Ovary (tissue), 9 donors: ENCODE results near the gene CAPZB. TPM values are rescaled to one million over a fixed set of nuclear protein-coding genes. Genes with fewer than 3 reads are reported as not detected.

Source experiments
- DNase-seq, 5 donors: peaks; one replicate each; pipeline ENCODE4 v3.0.0-alpha.2; 2019 to 2020
- H3K27ac ChIP-seq, 2 donors: fragments of 200-600 bp; one replicate each; pipeline versions ENCODE4 v1.5.1 to v1.8.0; 2019 to 2022
- H3K27me3 ChIP-seq: fragments of 200-600 bp; one replicate; pipeline ENCODE4 v1.8.0; 2022
- H3K36me3 ChIP-seq: fragments of 200-600 bp; sonication (generic); one replicate; pipeline ENCODE4 v1.5.1; 2019
- H3K4me1 ChIP-seq: one replicate; pipeline ENCODE4 v1.8.1; 2013; ENCODE audit warnings: mild to moderate bottlenecking, moderate library complexity; ENCODE audit not compliant: insufficient read depth
- H3K4me3 ChIP-seq: fragments of 200-600 bp; sonication (generic); one replicate; pipeline ENCODE4 v1.5.1; 2017
- H3K9me3 ChIP-seq, 2 donors: fragments of 200-600 bp in 1 of 2; sonication (generic) in 1 of 2; one replicate each; pipeline versions ENCODE4 v1.5.1 to v1.8.1; 2013 to 2019; ENCODE audit warnings: mild to moderate bottlenecking in 1 of 2, moderate library complexity in 1 of 2
- EP300 ChIP-seq: sonication (generic); formaldehyde crosslinking; IDR thresholded peaks from one replicate; pipeline ENCODE4 v1.6.1; 2017; ENCODE audit warnings: antibody characterized with exemption
- POLR2A ChIP-seq: fragments of 450-650 bp; IDR thresholded peaks from one replicate; pipeline ENCODE4 v1.6.1; 2017; ENCODE audit warnings: antibody characterized with exemption, mild to moderate bottlenecking, moderate library complexity
- WGBS, 3 donors: extraction: QIAGEN DNeasy Blood & Tissue Kit in 1 of 3; methylation state at CpG; one replicate each; pipeline versions ENCODE4 v1.1.5 to v1.1.7; 2013 to 2017; 5-methylcytosine and 5-hydroxymethylcytosine counted together
- intact Hi-C, 4 donors: fragments of 100-400 bp; cut with DNase I; formaldehyde crosslinking; loops; one replicate each; pipeline versions ENCODE4 v1.11.0 to v1.15.1; 2022 to 2023
- polyA plus RNA-seq, 2 donors: library from polyadenylated mRNA; stranded (reverse); fragments of 200-250 nt in 1 of 2; fragments of 350-450 nt in 1 of 2; fragmentation: Illumina TruSeq in 1 of 2; extraction: RNeasy Lipid Tissue Mini Kit (QIAGEN cat#74804) in 1 of 2; gene quantifications; one replicate each; pipeline ENCODE4 v1.2.3, GENCODE V29; 2013 to 2014
- total RNA-seq, 7 donors: library from RNA; depleted of rRNA in 2 of 7; stranded (reverse); fragments of >200 nt in 2 of 7; fragmentation: NEBNext Ultra II Directional in 3 of 7; extraction: Animal tissue kit (Norgen Biotek cat#: 25700) in 3 of 7; gene quantifications; one replicate each; pipeline versions ENCODE4 v1.1.0 to v1.2.4, GENCODE V29; 2016 to 2023
- TF ChIP-seq, protein P1 (sequence below), 3 donors: fragments of 450-650 bp in 2 of 3; fragments of 200-600 bp in 1 of 3; IDR thresholded peaks; one replicate each; pipeline versions ENCODE4 v1.5.1 to v1.8.0; 2016 to 2022; ENCODE audit warnings: antibody characterized with exemption in 3 of 3, mild to moderate bottlenecking in 1 of 3
- donor health status: DM: no; HTN: no; CAD: no; lungs with moderate emphysema.
- donor health status: DM: no; HTN: no; CAD: no.
- donor health status: Bipolar disorder and iron deficiency.
- donor health status: DM: yes; HTN: yes; CAD: no.
- donor health status: DM: no; HTN: no; CAD: no.
- donor health status: DM: yes; HTN: yes; CAD: no.

The CAPZB gene
- total and polyA plus RNA-seq, 9 donors = 85.0 to 391 (median 258) TPM

DNA sequence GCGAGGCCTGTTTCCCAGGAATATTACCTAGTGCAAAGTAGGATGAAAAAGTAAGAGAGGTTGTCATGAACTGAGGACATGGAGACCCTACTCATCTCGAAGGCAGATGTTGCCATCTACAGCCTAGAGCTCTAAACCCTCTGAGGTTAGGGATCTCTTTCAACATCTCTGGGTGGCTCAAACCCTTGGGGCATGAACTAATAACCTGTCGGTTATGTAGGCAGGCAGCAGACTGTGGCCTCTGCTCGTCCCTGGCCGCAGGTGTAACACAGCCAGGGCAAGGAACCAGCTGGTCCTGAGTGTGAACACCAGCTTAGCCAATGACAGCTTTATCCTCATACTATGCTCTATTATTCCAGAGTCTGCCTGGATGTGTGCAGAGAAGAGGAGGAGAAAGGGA, 13.2 kb downstream of the CAPZB start:
- 73 to 82% (median 79%) methylated on average over 5 of the region's 5 CpGs for WGBS, 3 donors
- intact Hi-C loops = no loop called here
- H3K27ac ChIP-seq = peak overlapping the region in 1 of 2 donors; percentile 12

DNA sequence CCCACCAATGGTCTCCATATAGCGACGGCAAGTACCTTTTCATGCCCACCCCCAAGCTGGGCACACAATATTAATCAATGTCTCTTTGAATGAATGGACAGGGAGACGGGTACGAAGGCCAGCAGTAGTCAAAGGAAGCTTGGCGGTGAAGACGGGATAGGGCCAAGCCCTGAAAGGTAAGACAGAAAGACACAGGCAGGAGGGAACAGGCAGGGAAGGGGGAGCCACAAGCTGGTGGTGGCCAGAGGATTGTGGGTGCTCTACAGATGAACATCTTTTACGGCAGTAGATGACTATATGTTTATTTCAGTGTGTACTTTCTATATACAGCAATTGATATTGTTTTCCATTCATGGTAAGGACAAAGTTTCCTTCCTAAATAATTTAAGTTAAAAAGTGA, 16.3 kb downstream of the CAPZB start:
- no peak for DNase-seq
- TF ChIP-seq POLR2A (no peak), EP300 (no peak)
- TF ChIP-seq, protein P1, sequence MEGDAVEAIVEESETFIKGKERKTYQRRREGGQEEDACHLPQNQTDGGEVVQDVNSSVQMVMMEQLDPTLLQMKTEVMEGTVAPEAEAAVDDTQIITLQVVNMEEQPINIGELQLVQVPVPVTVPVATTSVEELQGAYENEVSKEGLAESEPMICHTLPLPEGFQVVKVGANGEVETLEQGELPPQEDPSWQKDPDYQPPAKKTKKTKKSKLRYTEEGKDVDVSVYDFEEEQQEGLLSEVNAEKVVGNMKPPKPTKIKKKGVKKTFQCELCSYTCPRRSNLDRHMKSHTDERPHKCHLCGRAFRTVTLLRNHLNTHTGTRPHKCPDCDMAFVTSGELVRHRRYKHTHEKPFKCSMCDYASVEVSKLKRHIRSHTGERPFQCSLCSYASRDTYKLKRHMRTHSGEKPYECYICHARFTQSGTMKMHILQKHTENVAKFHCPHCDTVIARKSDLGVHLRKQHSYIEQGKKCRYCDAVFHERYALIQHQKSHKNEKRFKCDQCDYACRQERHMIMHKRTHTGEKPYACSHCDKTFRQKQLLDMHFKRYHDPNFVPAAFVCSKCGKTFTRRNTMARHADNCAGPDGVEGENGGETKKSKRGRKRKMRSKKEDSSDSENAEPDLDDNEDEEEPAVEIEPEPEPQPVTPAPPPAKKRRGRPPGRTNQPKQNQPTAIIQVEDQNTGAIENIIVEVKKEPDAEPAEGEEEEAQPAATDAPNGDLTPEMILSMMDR (IDR thresholded peaks at IDR 0.05) = no peak
- Histone ChIP-seq H3K36me3 (no peaks in the 10 kb centered on the region), H3K9me3 (no peaks in the 10 kb centered on the region), H3K27me3 (no peaks in the 10 kb centered on the region), H3K27ac (no peak overlapping the region), H3K4me1 (peaks cover 42% of the 10 kb centered on the region), H3K4me3 (no peak overlapping the region)
- intact Hi-C loops = no loop called here
- 86 to 90% (median 87%) methylated on average over 7 of the region's 7 CpGs for WGBS, 3 donors

More for the DNA sequence above, 13.2 kb downstream of the CAPZB start:
- H3K36me3 ChIP-seq = no peaks in the 10 kb centered on the region
- peaks cover 27% of the 10 kb centered on the region for H3K4me1 ChIP-seq
- no peaks in the 10 kb centered on the region for H3K9me3 ChIP-seq
- H3K27me3 ChIP-seq = no peaks in the 10 kb centered on the region
- no peak overlapping the region for H3K4me3 ChIP-seq
- TF ChIP-seq POLR2A = no peak
- TF ChIP-seq, protein P1 (IDR thresholded peaks at IDR 0.05) = no peak
- TF ChIP-seq EP300 = no peak
- DNase-seq = no peak

DNA sequence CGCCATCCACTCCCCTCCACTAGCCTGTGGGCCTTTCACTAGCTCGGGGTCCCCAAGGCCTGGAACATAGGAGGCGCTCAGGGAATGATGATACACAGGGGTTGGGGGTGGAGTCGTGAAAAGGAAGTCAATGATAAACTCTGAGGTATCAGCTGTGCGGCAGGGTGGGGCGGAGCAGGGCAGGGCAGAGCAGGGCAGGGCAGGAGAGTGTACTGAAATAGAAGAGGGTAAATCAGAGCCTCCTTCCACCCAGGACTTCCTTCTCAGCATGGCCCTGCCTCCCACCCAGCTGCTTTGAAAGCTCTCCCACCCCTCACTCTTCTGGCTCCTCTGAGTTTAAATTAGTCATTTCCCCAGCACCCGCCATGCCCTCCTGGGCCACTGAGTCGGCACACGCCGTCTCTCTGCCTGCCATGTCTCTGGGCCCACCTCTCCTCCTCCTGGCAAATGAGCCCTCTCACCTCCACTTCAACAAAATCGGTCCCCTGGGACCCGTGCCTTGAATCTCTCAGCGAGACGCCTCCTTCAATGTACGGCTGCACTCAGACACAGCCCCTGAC, 16.9 kb downstream of the CAPZB start:
- TF ChIP-seq EP300 (no peak), POLR2A (no peak)
- TF ChIP-seq, protein P1 (IDR thresholded peaks at IDR 0.05) = no peak
- Histone ChIP-seq H3K27ac (peak overlapping the region in 1 of 2 donors; percentile 6), H3K27me3 (no peaks in the 10 kb centered on the region), H3K36me3 (no peaks in the 10 kb centered on the region), H3K9me3 (no peaks in the 10 kb centered on the region), H3K4me3 (no peak overlapping the region), H3K4me1 (peaks cover 42% of the 10 kb centered on the region)
- 60 to 72% (median 68%) methylated on average over 15 of the region's 15 CpGs for WGBS, 3 donors
- DNase-seq = no peak
- intact Hi-C loops = no loop called here

DNA sequence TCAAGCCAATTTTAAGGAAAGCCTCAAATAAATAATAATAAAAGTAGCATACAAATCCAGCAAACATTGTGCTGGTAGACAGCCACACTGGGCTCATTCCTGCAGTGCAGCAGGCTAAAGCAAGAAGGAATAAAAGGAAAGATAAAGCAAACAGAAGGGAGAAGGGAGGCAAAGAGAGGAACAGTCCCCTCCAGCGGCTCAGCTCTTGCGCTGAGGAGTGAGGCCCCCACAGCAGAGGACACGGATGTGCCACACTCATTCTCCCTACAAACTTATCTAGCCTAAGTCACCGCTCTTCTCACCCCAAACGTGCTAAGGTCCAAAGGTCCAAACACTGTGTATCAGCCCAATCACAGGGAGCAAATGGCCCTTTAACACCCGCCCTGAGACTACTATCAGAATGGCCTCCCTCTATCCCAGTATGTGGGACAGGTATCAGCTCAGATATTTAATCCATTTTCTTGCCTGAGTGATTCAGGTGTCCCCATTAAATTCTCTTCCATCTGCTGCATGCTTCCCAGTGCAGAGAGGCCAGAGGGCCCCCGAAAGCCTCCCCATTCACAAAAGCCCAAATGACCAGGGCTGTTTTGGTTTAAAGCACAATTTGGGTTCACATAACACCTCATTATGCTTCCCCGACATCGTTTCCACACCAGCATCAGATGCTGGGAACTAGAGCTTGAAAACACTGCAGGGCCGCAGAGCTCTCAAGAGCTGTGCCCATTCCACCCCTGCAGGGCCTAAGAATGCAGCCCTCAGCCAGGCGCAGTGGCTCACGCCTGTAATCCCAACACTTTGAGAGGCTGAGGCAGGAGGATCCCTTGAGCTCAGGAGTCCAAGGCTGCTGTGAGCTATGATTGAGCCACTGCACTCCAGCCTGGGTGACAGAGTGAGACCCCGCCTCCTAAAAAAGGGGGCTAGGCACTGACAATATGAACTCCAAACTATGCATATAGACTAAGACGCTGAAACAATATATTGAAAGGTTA, 17.8 kb downstream of the CAPZB start:
- peaks cover 46% of the 10 kb centered on the region for H3K4me1 ChIP-seq
- no peak overlapping the region for H3K4me3 ChIP-seq
- TF ChIP-seq EP300 (no peak), POLR2A (no peak)
- TF ChIP-seq, protein P1 (IDR thresholded peaks at IDR 0.05) = no peak
- H3K27ac ChIP-seq = peak overlapping the region in 1 of 2 donors; percentile 53
- DNase-seq = no peak
- no peaks in the 10 kb centered on the region for H3K9me3 ChIP-seq
- intact Hi-C loops = no loop called here
- WGBS, 3 donors = 64 to 75% (median 65%) methylated on average over 14 of the region's 14 CpGs
- H3K27me3 ChIP-seq = no peaks in the 10 kb centered on the region
- H3K36me3 ChIP-seq = no peaks in the 10 kb centered on the region
